Liver (tissue), 9 donors: Measurements from ENCODE around the gene DRGX. TPM values are rescaled to one million over a fixed set of nuclear protein-coding genes. Genes with fewer than 3 reads are reported as not detected.

Source experiments
- DNase-seq: peaks from one replicate; pipeline ENCODE4 v3.0.0-alpha.2; 2017; ENCODE audit warnings: low spot score
- H3K27ac ChIP-seq, 2 donors: one replicate each; pipeline ENCODE4 v1.7.0; 2013; ENCODE audit warnings: inconsistent platforms in 2 of 2, low read length in 2 of 2, control low read depth in 1 of 2, low read depth in 1 of 2, mild to moderate bottlenecking in 1 of 2
- H3K27me3 ChIP-seq, 4 donors: one replicate each; pipeline versions ENCODE4 v1.6.1 to v1.7.0; 2013; ENCODE audit warnings: low read length in 3 of 4, inconsistent platforms in 1 of 4, mild to moderate bottlenecking in 1 of 4, moderate library complexity in 1 of 4; ENCODE audit not compliant: control insufficient read depth in 4 of 4, insufficient read depth in 4 of 4
- H3K36me3 ChIP-seq, 4 donors: one replicate each; pipeline versions ENCODE4 v1.6.1 to v1.7.0; 2013; ENCODE audit warnings: low read length in 3 of 4, mild to moderate bottlenecking in 3 of 4, low read depth in 1 of 4, moderate library complexity in 1 of 4; ENCODE audit not compliant: control insufficient read depth in 4 of 4, insufficient read depth in 3 of 4
- H3K4me1 ChIP-seq, 4 donors: one replicate each; pipeline versions ENCODE4 v1.6.1 to v1.7.0; 2013; ENCODE audit warnings: low read length in 3 of 4, mild to moderate bottlenecking in 3 of 4, moderate library complexity in 1 of 4; ENCODE audit not compliant: control insufficient read depth in 4 of 4, insufficient read depth in 4 of 4
- H3K4me3 ChIP-seq, 3 donors: one replicate each; pipeline versions ENCODE4 v1.6.1 to v1.7.0; 2013; ENCODE audit warnings: low read length in 3 of 3, control low read depth in 1 of 3, low read depth in 1 of 3, mild to moderate bottlenecking in 1 of 3
- H3K9ac ChIP-seq, 2 donors: one replicate each; pipeline ENCODE4 v1.7.0; 2013; ENCODE audit warnings: low read length in 2 of 2, mild to moderate bottlenecking in 2 of 2, moderate library complexity in 2 of 2, control low read depth in 1 of 2, low read depth in 1 of 2
- H3K9me3 ChIP-seq, 4 donors: one replicate each; pipeline versions ENCODE4 v1.6.1 to v1.7.0; 2013; ENCODE audit warnings: low read length in 3 of 4; ENCODE audit not compliant: control insufficient read depth in 4 of 4
- ATF3 ChIP-seq: IDR thresholded peaks from 2 replicates; pipeline ENCODE4 v1.6.1; 2016; ENCODE audit warnings: antibody characterized with exemption
- CTCF ChIP-seq: fragments of 150-350 bp; IDR thresholded peaks from 2 replicates; pipeline ENCODE4 v1.5.1; 2017; ENCODE audit warnings: improper control_type of control experiment, low read depth, low read length; ENCODE audit not compliant: missing input control
- EGR1 ChIP-seq, 2 donors: IDR thresholded peaks; 2 replicates each; pipeline ENCODE4 v1.6.1; 2016 to 2018; ENCODE audit warnings: antibody characterized with exemption in 2 of 2, low read depth in 2 of 2
- FOXA1 ChIP-seq: IDR thresholded peaks from 2 replicates; pipeline ENCODE4 v1.6.1; 2016; ENCODE audit warnings: antibody characterized with exemption
- FOXA2 ChIP-seq: IDR thresholded peaks from 2 replicates; pipeline ENCODE4 v1.6.1; 2016; ENCODE audit warnings: antibody characterized with exemption
- GABPA ChIP-seq, 2 donors: IDR thresholded peaks in 1 of 2; conservative IDR thresholded peaks in 1 of 2; 2 replicates each; pipeline ENCODE4 v1.6.1; 2016; ENCODE audit warnings: antibody characterized with exemption in 2 of 2, mild to moderate bottlenecking in 1 of 2, moderate library complexity in 1 of 2
- HNF4A ChIP-seq, 2 donors: conservative IDR thresholded peaks; 2 replicates each; pipeline ENCODE4 v1.6.1; 2016; ENCODE audit warnings: antibody characterized with exemption in 2 of 2, mild to moderate bottlenecking in 2 of 2
- HNF4G ChIP-seq: IDR thresholded peaks from 2 replicates; pipeline ENCODE4 v1.6.1; 2016; ENCODE audit warnings: antibody characterized with exemption
- JUND ChIP-seq, 2 donors: IDR thresholded peaks; 2 replicates each; pipeline ENCODE4 v1.6.1; 2016; ENCODE audit warnings: antibody characterized with exemption in 2 of 2
- MAX ChIP-seq: IDR thresholded peaks from 2 replicates; pipeline ENCODE4 v1.6.1; 2016; ENCODE audit warnings: antibody characterized with exemption
- NR2F2 ChIP-seq: IDR thresholded peaks from 2 replicates; pipeline ENCODE4 v1.6.1; 2016; ENCODE audit warnings: antibody characterized with exemption
- RAD21 ChIP-seq, 2 donors: IDR thresholded peaks; 2 replicates each; pipeline ENCODE4 v1.6.1; 2016; ENCODE audit warnings: antibody characterized with exemption in 2 of 2, mild to moderate bottlenecking in 2 of 2
- REST ChIP-seq: IDR thresholded peaks from 2 replicates; pipeline ENCODE4 v1.6.1; 2016; ENCODE audit warnings: antibody characterized with exemption, mild to moderate bottlenecking
- RXRA ChIP-seq, 2 donors: IDR thresholded peaks; 2 replicates each; pipeline ENCODE4 v1.6.1; 2017 to 2018; ENCODE audit warnings: antibody characterized with exemption in 2 of 2, mild to moderate bottlenecking in 1 of 2
- SP1 ChIP-seq: IDR thresholded peaks from 2 replicates; pipeline ENCODE4 v1.6.1; 2018; ENCODE audit warnings: antibody characterized with exemption, mild to moderate bottlenecking
- TAF1 ChIP-seq: conservative IDR thresholded peaks from 2 replicates; pipeline ENCODE4 v1.6.1; 2016; ENCODE audit warnings: antibody characterized with exemption, mild to moderate bottlenecking
- YY1 ChIP-seq: IDR thresholded peaks from 2 replicates; pipeline ENCODE4 v1.6.1; 2016; ENCODE audit warnings: antibody characterized with exemption, mild to moderate bottlenecking
- WGBS: extraction: QIAGEN DNeasy Blood & Tissue Kit; methylation state at CpG from one replicate; pipeline ENCODE4 v1.1.7; 2013; 5-methylcytosine and 5-hydroxymethylcytosine counted together
- polyA plus RNA-seq, 2 donors: library from polyadenylated mRNA; stranded (reverse) in 1 of 2; unstranded in 1 of 2; fragments of 200-250 nt in 1 of 2; fragments of >200 nt in 1 of 2; fragmentation: Nextera tagmentation in 1 of 2; extraction: Ambion mirVana in 1 of 2; gene quantifications; one replicate each; pipeline versions ENCODE4 v1.2.1 to v1.2.3, GENCODE V29; 2013 to 2015
- total RNA-seq, 2 donors: library from RNA; depleted of rRNA; stranded (reverse); fragments of >200 nt; gene quantifications; one replicate each; pipeline ENCODE4 v1.2.3, GENCODE V29; 2014
- TF ChIP-seq, protein P1 (sequence below): IDR thresholded peaks from 2 replicates; pipeline ENCODE4 v1.6.1; 2016; ENCODE audit warnings: antibody characterized with exemption
- donor health status: healthy.
- donor health status: healthy.
- donor health status: healthy.
- donor health status: healthy.
- donor health status: healthy.

Gene DRGX
- total and polyA plus RNA-seq, 4 donors = not detected

GRCh38 chr10:49356181-49356580, 39.7 kb downstream of the DRGX start:
- no peak overlapping the region for H3K27ac ChIP-seq
- no peak for TF ChIP-seq GABPA (IDR thresholded peaks at IDR 0.05 in 1 of 2, conservative IDR thresholded peaks at IDR 0.05 in 1 of 2)
- no peak for TF ChIP-seq NR2F2
- TF ChIP-seq MAX = no peak
- no peak for TF ChIP-seq YY1
- TF ChIP-seq FOXA2 = no peak
- TF ChIP-seq ATF3 = no peak
- no peak for TF ChIP-seq RXRA (IDR thresholded peaks at IDR 0.05)
- TF ChIP-seq FOXA1 = no peak
- TF ChIP-seq HNF4G = no peak
- no peak for TF ChIP-seq EGR1 (IDR thresholded peaks at IDR 0.05; ENCODE audit: low read depth in 2 of 2)
- no peak for TF ChIP-seq REST
- no peak for TF ChIP-seq JUND (IDR thresholded peaks at IDR 0.05)
- no peak for TF ChIP-seq RAD21 (IDR thresholded peaks at IDR 0.05)
- TF ChIP-seq CTCF = no peak
- TF ChIP-seq SP1 = no peak
- no peak for TF ChIP-seq TAF1
- TF ChIP-seq, protein P1, sequence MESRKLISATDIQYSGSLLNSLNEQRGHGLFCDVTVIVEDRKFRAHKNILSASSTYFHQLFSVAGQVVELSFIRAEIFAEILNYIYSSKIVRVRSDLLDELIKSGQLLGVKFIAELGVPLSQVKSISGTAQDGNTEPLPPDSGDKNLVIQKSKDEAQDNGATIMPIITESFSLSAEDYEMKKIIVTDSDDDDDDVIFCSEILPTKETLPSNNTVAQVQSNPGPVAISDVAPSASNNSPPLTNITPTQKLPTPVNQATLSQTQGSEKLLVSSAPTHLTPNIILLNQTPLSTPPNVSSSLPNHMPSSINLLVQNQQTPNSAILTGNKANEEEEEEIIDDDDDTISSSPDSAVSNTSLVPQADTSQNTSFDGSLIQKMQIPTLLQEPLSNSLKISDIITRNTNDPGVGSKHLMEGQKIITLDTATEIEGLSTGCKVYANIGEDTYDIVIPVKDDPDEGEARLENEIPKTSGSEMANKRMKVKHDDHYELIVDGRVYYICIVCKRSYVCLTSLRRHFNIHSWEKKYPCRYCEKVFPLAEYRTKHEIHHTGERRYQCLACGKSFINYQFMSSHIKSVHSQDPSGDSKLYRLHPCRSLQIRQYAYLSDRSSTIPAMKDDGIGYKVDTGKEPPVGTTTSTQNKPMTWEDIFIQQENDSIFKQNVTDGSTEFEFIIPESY = no peak
- no peak for DNase-seq
- no peak overlapping the region for H3K9ac ChIP-seq
- no peaks in the 10 kb centered on the region for H3K36me3 ChIP-seq
- no peaks in the 10 kb centered on the region for H3K27me3 ChIP-seq
- no peak overlapping the region for H3K4me3 ChIP-seq
- WGBS = 85% methylated on average over 4 of the region's 4 CpGs
- H3K9me3 ChIP-seq = peaks cover 0 to 1% (median 0%) of the 10 kb centered on the region in 4 donors
- H3K4me1 ChIP-seq = no peaks in the 10 kb centered on the region

DNA sequence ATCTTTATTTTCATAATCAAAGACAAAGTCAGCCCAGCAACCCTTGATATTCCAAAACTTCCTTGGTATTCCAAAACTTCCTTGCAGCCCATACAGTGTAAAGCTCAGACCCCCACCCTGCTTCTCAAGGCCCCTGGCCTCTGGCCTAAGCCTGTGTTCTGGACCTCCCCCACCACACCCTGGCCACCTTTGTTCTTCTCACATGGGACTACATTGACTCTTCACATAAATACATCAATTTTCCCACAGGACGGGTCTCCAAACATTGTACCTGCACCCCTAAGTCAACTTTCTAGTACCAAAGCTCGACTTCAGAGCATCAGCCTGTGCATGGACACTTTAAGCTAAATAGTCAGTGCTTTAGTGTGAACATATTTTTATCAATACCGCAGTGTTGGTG, 40.7 kb downstream of the DRGX start:
- H3K9ac ChIP-seq = no peak overlapping the region
- 77% methylated on average over 3 of the region's 3 CpGs for WGBS
- no peak overlapping the region for H3K27ac ChIP-seq
- H3K9me3 ChIP-seq = peaks cover under 1 to 7% (median 3%) of the 10 kb centered on the region in 4 donors
- H3K27me3 ChIP-seq = no peaks in the 10 kb centered on the region
- DNase-seq = no peak
- no peak overlapping the region for H3K4me3 ChIP-seq
- H3K4me1 ChIP-seq = no peaks in the 10 kb centered on the region
- H3K36me3 ChIP-seq = no peaks in the 10 kb centered on the region
- TF ChIP-seq HNF4G = no peak
- TF ChIP-seq YY1 = no peak
- no peak for TF ChIP-seq ATF3
- no peak for TF ChIP-seq GABPA (IDR thresholded peaks at IDR 0.05 in 1 of 2, conservative IDR thresholded peaks at IDR 0.05 in 1 of 2)
- TF ChIP-seq, protein P1 = no peak
- no peak for TF ChIP-seq HNF4A (conservative IDR thresholded peaks at IDR 0.05)
- no peak for TF ChIP-seq NR2F2
- no peak for TF ChIP-seq REST
- TF ChIP-seq TAF1 = no peak
